HG03135 (cell line): ENCODE measurements around the gene INPP5A.

Experiments used
- ATAC-seq: cut with Tn5 transposase; IDR thresholded peaks from one replicate; pipeline ENCODE4 v1.9.1; 2021; ENCODE audit warnings: mild to moderate bottlenecking, moderate library complexity; ENCODE audit not compliant: unreplicated experiment

The INPP5A gene

DNA sequence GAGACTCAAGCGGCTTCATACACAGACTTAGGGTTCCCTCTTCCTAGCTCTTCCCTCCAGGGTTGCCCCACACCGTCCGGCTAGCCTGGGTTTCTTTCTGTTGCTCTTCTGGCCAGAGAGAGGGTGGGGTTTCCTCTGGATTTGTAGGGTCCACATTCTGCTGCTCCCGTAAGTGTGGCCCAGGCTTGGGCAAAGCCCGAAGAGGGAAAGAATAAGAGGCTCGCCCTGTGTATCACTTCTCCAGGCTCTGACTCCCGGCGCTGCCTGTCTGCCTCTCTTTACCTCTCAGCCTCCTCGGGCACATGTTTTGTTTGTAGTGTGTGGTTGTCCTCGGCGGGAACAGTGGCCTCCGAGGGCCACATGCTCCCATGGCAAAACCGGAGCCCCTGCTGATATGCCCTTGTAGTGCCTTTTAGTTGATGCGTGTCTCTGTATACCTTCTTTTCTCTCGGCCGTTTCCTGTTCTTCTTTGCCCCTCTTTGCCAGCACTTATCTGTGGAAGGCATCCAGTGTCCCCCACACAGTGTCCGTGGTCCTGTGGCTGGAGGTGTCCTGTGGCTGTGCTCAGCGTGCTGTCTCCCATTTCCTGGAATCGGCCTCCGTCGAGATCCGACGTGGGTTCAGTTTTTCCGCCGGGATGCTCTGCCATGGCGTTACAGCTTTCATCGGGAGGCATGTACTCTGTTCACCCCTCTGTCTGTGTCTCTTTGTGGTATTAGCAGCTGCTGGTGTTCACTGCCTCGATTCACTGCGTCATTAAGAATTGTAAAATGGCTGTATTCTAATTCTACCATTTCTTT, 102.9 kb downstream of the INPP5A start:
- ATAC-seq: no peak

DNA sequence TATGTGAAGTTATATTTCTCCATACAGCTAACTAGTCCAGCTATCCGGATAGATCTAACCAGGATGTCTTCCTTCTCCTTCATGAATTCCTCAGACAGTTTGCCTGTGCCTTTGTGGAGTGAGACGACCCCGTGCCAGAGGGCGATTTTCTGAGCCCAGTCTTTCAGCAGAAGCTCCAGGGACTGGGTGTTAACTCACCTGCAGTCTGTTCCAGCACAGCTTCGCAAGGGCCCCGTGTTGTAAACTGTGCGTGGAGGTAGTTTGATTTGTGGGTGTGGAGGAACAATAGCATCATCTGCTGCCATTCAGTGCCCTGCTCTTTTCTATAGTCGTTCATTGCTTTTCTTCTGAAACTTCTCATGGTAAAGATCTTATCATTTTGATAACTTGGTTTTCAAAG, 103.8 kb downstream of the INPP5A start:
- ATAC-seq: no peak

DNA sequence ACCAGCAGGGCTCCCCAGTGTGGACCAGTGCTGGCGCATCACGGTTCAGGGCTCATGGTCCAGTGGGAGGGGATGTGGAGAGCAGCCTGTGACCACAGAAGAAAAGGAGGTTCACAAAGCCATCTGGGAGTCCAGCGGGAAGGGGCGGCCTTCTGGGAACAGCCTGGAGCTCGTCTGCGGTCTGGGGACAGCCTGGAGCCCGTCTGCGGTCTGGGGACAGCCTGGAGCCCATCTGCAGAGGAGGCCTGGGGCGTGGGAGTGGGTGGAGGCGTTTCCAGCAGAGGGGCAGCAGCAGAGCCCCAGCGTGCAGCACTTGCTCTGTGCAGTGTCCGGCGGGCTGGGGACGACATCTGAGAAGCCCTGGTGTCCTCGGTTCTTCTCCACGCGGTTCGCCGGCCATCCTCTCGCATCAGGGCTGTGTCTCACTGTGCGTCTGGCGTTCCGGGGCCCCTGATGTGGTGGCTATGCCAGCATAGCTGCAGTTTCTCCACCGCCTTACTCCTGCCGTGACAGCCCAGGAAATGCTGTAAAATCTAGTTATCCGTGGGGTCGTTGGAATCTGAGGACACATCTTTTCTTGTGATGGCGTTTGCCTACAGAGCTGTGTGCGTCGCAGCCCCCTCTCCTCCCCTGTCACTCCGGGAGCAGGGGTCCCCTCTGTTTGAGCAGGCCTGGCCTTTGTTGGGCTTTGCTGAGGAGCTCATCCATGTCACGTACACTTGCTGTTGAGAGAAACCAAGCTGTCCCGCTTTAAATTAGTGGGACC, 104.6 kb downstream of the INPP5A start:
- ATAC-seq: no peak

DNA sequence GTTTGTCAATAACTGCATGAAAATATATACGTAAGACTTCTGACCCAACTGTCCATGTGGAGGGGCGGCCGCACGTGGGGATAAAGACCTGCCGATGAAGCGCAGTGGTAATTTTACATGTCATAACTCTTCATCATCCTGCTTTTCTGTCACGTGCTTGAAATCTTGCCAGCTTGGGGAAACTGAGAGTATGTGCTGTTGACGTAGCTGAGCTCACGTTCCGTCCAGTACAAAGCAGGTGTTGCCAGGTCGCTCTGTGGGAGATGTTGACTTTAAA, 105.1 kb downstream of the INPP5A start:
- no peak for ATAC-seq

- ATAC-seq: no peak
These were observed 106.3 kb downstream of the INPP5A start for GRCh38 chr10:132643709-132644526.

- ATAC-seq: no peak
These were observed 107.1 kb downstream of the INPP5A start for GRCh38 chr10:132644527-132645246.

DNA sequence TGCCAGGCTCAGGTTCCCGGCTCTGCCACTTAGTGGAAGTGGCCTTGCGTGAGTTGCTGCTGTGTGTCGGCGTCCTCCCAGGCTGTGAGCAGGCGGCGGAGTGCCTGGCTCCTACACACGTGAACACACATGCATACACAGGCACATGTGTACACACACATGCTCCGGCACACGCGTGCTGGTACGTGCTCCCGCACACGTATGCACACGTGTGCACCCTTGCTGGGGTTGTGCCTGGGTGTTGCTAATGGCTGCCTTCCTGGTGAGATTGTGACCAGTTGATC, 107.6 kb downstream of the INPP5A start:
- no peak for ATAC-seq

- ATAC-seq: no peak
These were observed 108.2 kb downstream of the INPP5A start for GRCh38 chr10:132645630-132646442.

- ATAC-seq: no peak
These were observed 109.0 kb downstream of the INPP5A start for GRCh38 chr10:132646443-132647097.

- no peak for ATAC-seq
These were observed 109.8 kb downstream of the INPP5A start for GRCh38 chr10:132647424-132647823.

DNA sequence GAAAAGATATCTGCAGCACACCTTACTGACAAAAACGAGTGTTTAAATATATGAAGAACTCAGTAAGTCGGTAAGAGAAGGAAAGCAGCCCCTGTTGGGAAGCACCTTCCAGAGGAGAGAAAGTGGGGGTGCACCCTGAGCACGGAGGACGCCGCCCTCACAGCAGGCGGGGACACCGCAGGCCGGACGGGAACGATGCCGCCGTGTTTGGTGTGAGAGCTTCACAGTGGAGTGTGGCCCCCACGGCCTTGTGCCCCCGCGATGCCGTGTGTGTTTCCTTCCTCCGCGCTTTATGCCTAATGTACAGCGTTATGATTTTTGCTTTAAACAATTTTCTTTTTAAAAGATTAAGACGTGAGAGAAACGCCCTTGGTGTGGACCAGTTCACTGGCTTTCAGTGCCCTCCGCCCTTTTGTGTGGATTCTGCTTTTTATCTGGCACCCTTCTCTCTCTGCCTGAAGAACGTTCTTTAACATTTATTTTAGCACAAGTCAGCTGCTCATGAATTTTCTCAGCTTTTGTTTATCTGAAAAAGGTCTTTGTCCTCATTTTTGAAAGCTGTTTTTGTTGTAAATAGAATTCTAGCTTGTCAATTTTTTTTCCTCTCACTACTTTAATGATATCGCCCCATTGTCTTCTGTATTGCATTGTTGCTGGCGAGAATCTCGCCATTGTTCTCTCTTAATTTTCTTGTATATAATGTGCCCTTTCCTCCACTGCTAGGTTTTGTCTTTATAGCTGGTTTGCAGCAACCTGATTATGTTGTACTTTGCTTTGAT, 110.7 kb downstream of the INPP5A start:
- no peak for ATAC-seq

GRCh38 chr10:132648851-132649528, 111.4 kb downstream of the INPP5A start:
- no peak for ATAC-seq

DNA sequence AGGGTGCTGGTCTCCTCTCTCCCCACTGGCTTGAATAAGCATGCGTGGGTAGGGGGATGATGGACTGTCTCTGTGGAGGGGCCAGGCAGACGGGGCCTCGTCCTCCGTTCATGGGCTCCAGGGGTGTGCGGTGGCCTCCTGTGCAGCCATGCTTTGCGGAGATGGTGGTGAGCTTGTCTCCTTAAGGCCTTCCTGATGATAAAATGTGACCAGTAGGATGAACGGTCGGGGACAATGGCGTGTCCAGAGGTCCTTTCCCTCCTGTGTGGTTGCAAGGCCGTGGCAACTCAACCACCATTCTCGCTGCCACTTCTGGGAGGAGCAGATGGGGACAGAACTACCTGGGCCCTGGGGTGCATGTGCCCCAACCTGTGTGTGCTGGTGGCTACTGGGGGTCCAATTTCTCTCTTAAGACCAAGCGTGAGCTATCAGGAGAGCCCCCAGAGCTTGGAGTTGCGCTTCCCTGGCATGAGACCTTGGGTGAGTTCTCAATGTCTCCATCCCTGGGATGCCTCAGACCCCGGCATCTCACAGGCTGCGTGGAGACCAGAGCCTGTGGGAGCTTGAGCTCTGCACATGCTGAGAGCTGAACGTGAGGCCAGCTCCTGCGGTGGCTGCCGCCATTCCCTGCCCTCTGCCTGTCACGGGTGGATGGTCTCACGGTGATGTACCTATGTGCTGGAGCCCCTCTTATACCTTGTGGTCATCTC, 112.2 kb downstream of the INPP5A start:
- no peak for ATAC-seq

DNA sequence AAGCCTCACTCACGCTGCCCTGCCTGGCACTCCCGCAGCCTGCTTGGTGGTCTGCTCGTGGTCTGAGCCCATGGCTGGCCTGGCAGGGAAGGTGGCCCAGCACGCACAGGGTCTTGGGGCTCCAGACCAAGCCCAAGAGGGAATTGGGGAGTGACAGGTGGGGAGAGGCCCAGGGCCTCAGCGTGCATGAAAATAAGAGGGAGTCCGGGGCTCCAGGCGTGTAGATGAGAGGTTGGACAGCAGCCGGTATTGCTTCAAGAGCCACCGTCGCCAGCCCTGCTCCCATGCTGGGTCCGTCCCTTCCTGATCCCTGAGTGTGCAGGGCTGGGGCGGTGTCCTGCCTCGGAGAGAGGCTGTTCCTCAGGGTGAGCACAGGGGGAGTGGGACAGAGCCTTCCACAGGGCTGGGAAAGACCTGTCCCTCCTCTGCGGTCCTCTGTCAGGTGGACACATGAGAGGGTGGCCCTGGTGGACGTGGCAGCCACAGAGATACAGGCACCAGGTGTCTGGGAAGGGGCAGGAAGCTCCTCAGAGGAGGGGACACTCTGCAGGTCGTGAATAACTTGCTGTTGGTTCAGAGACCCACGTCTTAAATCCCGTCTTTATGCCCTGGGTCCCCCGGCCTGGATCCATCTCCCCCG, 113.1 kb downstream of the INPP5A start:
- ATAC-seq: no peak

- no peak for ATAC-seq
These were observed 114.0 kb downstream of the INPP5A start for GRCh38 chr10:132651511-132652029.

DNA sequence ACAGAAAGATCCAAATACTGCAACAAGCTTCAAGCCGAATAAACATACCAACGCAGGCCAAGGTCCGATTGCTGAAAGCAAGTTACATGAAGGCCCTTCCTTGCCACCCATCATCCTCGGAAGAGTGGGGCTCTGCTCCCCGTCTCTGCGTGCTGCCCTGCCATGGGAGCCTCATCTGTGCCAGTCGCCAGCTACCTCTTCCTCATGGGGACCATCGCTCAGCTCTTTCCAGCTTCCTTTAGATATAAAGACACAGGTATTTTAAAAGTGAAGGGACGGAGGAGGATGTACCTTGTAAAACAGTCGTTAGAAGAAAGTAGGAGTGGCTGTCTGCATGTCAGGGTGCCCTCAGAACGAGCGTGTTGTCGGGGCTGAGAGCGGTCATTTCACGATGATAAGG, 114.9 kb downstream of the INPP5A start:
- no peak for ATAC-seq

DNA sequence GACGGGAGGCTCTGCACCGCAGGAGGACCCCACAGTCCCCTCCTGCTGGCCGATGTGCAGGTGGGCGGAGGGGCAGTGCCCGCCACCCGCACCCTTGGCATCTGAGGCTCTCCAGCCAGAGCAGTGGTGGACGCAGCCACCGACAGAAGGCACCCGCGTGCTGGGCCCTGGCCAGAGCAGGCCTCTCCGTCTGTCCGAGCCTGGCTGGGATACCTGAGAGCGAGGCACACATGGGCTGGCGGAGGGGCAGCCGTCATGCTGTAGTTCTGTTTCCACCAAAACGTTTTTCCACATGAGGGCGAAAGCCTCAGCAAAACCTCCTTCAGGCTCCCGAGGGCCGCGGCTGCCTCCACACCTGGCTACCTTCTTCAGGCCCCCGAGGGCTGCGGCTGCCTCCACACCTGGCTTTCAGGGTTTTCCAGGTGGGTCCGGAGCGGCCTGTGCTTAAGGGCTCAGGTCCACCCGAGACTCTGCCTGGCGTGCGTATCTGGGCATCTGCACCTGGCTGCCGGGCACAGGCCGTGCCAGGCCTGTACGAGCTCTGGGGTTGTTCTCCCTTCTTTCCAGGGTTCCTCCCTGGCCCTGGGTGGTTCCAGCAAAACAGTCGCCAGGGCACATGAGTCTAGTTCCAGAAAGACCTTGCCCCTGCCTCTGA, 115.5 kb downstream of the INPP5A start:
- no peak for ATAC-seq
